CD4-positive, alpha-beta T cell treated with Interleukin-21 for 1 hour (primary cell): ENCODE data around the gene SOX21.

Experiments used
- DNase-seq: peaks from one replicate; pipeline ENCODE4 v3.0.0-alpha.2; 2020

SOX21 gene

DNA sequence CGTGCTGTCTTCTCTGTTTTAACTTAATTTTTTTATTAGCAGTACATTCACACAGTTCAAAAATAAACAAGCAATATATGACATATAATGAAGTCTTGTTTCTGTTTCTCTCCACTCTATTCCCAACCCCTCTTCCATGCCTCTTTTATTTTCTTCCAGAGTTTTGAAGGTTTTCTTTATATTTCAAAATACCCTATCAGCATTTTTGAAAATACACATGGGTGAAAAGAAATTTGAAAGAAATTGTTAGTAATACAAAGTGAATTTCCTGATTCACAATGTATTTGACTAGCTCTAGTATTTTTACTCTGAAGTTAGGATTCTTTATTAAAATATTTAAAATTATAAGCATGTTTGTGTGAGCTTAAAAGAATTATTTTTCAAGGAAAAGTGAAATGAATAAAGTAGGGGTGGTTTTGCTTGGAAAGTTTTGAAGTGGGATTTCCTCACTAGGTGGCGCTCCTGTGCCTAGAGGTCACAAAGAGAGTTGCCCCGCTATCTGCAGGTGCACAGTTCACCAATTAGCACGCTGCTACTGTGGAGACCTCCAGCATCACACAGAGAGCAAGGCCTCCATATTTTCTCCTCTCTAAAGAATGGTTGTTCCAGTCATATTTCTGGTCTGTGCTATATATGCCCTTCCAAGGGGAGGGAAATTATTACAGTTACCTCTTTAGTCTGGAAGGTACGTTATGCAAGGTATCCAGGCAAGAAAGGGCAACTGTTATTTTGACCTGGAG, 37.6 kb downstream of the SOX21 start:
- peak; percentile 45 for DNase-seq

DNA sequence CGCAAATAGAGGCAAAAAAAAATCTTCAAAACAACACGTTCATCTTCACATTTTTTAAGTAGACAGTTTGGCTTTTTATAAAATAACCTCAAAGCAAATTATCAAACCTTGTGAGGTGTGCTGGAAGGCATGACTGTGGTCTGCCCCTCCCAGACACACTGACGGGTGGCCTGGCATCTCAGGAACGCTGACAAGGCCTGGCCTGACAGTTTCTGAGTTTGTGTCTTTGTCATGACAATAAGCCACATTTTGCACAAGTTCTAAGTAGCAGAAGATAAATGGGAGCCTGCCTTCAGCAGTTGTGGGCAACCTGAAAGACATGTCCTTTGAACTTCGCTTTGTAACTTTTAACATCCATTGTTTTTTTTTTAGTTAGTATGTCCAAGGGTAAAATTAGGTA, 38.5 kb downstream of the SOX21 start:
- no peak for DNase-seq

DNA sequence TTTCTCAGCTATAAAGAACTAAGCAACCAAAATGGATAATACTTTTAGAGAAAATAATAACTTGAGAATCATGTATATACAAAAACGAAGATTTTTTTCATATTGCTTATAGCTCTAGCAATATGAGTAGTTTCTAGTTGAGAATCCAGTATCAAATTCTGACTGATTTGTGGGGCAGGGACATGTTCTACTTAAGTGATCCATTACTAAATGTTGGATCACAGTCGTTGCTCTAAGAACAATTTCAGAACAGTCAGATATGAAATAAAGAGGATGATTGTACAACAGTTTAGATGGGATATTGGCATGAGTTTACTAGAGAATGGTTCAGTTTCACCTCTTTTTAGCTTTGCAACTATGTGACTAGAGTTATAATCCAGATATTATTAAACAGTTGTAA, 39.9 kb downstream of the SOX21 start:
- no peak for DNase-seq

DNA sequence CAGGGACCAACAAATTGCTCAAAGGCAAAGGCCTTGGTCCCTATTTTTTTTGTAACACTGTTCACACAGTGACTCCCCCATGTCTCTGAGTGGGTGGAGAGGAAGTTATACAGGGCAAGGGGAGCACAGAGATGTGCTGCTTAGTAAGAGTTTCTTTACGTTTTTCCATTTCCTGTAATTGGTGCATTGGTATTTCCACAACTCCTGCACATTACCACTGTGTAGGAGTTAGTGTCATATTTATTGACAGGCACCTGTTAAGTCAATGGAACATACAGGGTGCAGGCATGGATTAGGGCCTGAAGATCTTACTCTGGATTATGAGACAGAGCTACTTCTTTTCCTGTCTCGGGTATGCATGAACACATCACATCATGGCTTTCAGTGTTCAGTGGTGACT, 45.2 kb downstream of the SOX21 start:
- DNase-seq, result no peak

DNA sequence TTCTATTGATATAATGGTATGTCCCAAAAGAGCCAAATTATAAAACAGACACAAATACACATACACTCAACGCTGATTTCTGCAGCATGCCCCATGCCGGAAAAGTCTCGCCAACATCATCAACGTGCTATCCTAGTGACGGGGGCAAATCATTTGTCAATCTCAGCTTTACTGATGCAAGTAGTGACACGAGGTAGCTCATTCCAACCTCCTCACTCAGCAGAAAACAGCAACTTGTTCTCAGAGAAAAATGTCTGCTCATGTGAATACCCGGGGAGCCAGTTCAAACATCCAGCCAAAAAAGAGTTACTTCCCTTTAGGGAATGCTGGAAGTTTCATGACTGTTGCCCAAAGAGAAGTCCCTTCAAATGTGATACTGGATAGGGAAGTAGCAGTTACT, 46.3 kb downstream of the SOX21 start:
- no peak for DNase-seq

DNA sequence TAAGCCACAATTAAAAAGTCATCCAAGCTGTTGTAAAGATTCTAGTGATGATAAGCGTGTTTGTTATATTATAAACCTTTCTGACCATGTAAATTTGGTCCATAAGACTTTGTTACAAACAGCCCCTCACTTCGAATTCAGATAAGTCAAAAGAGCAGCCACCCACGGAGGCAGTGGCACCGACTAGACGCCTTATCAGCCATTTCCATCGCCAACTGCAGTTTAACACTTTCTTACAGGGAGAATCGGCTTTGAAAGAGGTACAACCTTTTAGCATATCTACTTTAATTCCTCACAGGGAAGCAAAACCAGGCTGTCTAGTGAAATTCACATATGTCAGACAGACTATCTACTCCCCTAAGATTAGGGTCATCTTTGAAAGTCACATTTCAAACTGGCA, 47.5 kb downstream of the SOX21 start:
- DNase-seq, result no peak

DNA sequence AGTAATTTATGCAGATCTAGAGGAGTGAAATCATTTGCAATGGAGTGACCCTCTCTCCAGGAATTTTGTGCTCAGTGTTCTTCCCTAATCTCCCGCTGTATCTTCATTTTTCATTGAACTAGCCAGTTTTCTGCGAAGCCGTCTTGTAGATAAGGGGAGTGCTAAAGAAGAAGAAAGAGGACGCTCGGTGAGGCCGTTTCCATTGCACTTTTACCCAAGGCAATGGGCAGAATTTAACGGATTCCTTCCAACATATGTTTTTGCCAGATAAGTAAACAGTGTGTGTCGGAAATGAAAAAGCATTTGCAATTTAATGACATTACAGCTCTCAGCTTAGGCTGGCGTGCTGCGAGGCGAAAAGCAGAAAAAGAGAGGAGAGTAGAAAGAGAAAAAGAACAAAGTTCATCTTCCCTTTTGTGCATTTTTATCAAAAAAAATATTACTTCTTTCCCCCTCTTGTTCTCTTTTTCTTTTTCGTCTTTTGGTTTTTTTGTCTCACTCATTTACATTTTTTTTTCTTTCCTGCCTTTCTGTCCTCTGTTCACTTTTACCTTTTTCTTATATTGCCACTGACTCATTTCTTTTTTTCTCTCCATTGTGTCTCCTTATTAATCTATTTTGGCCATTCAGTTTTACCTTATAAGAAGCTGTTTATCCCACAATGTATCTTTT, 49.9 kb downstream of the SOX21 start:
- DNase-seq, result no peak

DNA sequence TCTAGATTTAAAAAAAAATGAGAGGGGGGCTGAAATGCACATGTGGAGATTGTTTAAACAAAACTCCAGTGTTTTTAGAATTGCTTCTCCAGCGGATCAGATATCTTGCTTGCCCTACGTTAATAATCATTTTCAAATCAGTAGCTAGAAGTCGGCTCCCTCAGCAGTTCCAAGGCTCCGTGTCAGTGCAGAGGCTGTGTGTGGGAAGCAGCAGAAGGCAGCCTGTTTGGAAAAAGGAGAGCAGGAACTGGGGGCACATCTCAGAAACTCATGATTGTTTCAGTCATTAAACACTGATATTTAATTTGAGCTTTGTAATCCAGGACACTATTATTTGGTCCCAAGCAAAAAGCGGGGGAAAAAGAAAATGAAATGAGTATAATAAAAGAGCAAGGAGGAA, 50.9 kb downstream of the SOX21 start:
- DNase-seq, result no peak

DNA sequence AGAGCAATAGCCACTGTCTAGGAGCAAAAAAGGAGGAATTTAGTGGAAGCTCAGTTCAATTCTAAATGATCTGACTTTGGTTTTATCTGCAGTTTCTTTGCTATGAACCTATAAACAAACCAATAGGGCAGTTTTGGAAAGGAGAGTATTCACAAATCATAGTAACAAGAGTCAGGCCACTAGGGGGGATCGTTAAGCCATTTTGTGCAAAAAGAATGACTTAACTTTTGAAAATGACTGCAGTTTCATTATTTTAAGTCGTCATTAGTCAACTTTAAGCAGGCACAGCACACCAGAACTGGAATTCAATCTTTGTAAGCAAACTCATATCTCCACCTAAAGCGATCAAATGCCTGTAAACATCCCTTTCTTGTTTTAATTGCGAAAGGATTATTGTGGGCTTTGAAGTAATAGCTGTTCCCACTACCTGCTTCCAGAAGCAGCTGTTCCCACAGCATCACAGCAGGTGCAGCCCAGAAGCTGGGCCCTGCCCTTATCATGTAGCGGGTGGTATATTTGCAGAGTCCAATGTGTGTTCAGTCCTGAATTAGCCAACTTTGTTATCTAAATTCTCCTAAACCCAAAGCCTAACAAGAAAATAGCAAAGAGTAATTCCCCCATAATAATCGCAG, 51.5 kb downstream of the SOX21 start:
- DNase-seq, result no peak
